A549 (cell line): Measurements from ENCODE around the gene STPG4.

Experiments used
- EHMT2 ChIP-seq: fragments of 200-600 bp; sonication (generic); IDR thresholded peaks from 2 replicates; pipeline ENCODE4 v1.6.1; 2016; ENCODE audit warnings: antibody characterized with exemption, low read depth, mild to moderate bottlenecking, moderate library complexity
- EP300 ChIP-seq, 2 experiments: fragments of >200 bp; sonication (Bioruptor Twin); formaldehyde crosslinking; IDR thresholded peaks; 2 replicates in 1 of 2; 3 replicates in 1 of 2; pipeline ENCODE4 v1.6.1; 2016 to 2017
- FOSL2 ChIP-seq, 2 experiments: fragments of 450-650 bp in 1 of 2; fragments of >200 bp in 1 of 2; sonication (Bioruptor Twin) in 1 of 2; formaldehyde crosslinking; IDR thresholded peaks; 2 replicates each; pipeline versions ENCODE4 v1.5.0 to v1.6.1; 2016 to 2020; ENCODE audit warnings: mild to moderate bottlenecking in 1 of 2, moderate library complexity in 1 of 2
- HDAC2 ChIP-seq: fragments of 200-600 bp; sonication (generic); IDR thresholded peaks from 2 replicates; pipeline ENCODE4 v1.6.1; 2016
- KDM1A ChIP-seq: fragments of 200-600 bp; sonication (generic); IDR thresholded peaks from 2 replicates; pipeline ENCODE4 v1.6.1; 2016; ENCODE audit warnings: low read depth, mild to moderate bottlenecking
- POLR2A ChIP-seq: IDR thresholded peaks from 2 replicates; pipeline ENCODE4 v1.6.1; 2012; ENCODE audit warnings: mild to moderate bottlenecking, low read length
- RAD21 ChIP-seq, 2 experiments: fragments of >200 bp in 1 of 2; sonication (Bioruptor Twin) in 1 of 2; formaldehyde crosslinking in 1 of 2; IDR thresholded peaks in 1 of 2; conservative IDR thresholded peaks in 1 of 2; 2 replicates in 1 of 2; 3 replicates in 1 of 2; pipeline ENCODE4 v1.6.1; 2012 to 2018; ENCODE audit warnings: inconsistent platforms in 1 of 2
- ZFP36 ChIP-seq: fragments of 450-650 bp; IDR thresholded peaks from 2 replicates; pipeline ENCODE4 v1.6.1; 2014; ENCODE audit warnings: borderline replicate concordance; ENCODE audit not compliant: partially characterized antibody
- TF ChIP-seq, protein P1 (sequence below): fragments of >200 bp; sonication (Bioruptor Twin); formaldehyde crosslinking; IDR thresholded peaks from 3 replicates; pipeline ENCODE4 v1.5.1; 2016
- TF ChIP-seq, protein P2 (sequence below): IDR thresholded peaks from 2 replicates; pipeline ENCODE4 v1.6.1; 2012
- TF ChIP-seq, protein P3 (sequence below): fragments of 150-350 bp; IDR thresholded peaks from 2 replicates; pipeline ENCODE4 v1.6.1; 2014; ENCODE audit warnings: low read depth, mild to moderate bottlenecking, low read length
- TF ChIP-seq, protein P4 (sequence below): IDR thresholded peaks from 2 replicates; pipeline ENCODE4 v1.6.1; 2012

DNA sequence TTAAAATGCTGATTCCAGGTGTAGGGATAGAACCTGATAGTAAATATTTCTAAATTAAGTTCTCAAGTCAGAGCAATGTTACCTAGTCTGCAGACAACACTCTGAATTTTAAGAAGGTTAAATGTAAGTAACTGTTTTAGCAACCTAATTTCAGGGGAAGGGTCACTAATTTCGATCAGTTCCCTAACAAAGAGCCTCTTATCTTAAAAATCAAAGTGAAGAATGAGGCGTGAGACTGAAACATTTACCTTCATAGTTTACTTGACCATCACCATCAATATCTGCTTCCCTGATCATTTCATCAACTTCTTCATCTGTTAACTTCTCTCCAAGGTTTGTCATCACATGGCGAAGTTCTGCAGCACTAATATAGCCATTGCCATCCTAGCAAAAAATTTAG is 6.4 kb upstream of the STPG4 start:
- TF ChIP-seq, protein P1, sequence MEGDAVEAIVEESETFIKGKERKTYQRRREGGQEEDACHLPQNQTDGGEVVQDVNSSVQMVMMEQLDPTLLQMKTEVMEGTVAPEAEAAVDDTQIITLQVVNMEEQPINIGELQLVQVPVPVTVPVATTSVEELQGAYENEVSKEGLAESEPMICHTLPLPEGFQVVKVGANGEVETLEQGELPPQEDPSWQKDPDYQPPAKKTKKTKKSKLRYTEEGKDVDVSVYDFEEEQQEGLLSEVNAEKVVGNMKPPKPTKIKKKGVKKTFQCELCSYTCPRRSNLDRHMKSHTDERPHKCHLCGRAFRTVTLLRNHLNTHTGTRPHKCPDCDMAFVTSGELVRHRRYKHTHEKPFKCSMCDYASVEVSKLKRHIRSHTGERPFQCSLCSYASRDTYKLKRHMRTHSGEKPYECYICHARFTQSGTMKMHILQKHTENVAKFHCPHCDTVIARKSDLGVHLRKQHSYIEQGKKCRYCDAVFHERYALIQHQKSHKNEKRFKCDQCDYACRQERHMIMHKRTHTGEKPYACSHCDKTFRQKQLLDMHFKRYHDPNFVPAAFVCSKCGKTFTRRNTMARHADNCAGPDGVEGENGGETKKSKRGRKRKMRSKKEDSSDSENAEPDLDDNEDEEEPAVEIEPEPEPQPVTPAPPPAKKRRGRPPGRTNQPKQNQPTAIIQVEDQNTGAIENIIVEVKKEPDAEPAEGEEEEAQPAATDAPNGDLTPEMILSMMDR = no peak
- TF ChIP-seq, protein P2, sequence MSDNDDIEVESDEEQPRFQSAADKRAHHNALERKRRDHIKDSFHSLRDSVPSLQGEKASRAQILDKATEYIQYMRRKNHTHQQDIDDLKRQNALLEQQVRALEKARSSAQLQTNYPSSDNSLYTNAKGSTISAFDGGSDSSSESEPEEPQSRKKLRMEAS = no peak
- TF ChIP-seq, protein P3, sequence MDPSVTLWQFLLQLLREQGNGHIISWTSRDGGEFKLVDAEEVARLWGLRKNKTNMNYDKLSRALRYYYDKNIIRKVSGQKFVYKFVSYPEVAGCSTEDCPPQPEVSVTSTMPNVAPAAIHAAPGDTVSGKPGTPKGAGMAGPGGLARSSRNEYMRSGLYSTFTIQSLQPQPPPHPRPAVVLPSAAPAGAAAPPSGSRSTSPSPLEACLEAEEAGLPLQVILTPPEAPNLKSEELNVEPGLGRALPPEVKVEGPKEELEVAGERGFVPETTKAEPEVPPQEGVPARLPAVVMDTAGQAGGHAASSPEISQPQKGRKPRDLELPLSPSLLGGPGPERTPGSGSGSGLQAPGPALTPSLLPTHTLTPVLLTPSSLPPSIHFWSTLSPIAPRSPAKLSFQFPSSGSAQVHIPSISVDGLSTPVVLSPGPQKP = no peak
- no peak for TF ChIP-seq FOSL2 (IDR thresholded peaks at IDR 0.05)
- TF ChIP-seq FOSL2 (CRISPR knock-in tag; IDR thresholded peaks at IDR 0.05) = no peak
- TF ChIP-seq KDM1A = no peak
- TF ChIP-seq, protein P4, sequence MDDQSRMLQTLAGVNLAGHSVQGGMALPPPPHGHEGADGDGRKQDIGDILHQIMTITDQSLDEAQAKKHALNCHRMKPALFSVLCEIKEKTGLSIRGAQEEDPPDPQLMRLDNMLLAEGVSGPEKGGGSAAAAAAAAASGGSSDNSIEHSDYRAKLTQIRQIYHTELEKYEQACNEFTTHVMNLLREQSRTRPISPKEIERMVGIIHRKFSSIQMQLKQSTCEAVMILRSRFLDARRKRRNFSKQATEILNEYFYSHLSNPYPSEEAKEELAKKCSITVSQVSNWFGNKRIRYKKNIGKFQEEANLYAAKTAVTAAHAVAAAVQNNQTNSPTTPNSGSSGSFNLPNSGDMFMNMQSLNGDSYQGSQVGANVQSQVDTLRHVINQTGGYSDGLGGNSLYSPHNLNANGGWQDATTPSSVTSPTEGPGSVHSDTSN = no peak
- TF ChIP-seq HDAC2 = no peak
- no peak for TF ChIP-seq ZFP36
- TF ChIP-seq EP300 (IDR thresholded peaks at IDR 0.05) = no peak
- no peak for TF ChIP-seq POLR2A
- no peak for TF ChIP-seq EHMT2
- no peak for TF ChIP-seq RAD21 (conservative IDR thresholded peaks at IDR 0.05 in 1 of 2, IDR thresholded peaks at IDR 0.05 in 1 of 2)
